Mesenchymal stem cell (in vitro differentiated cells and primary cell): ENCODE data around the gene FAM222B.
"Not testable (repeated sequence)": the region's sequence is repeated elsewhere in the genome, so short reads cannot be mapped to it uniquely, and the experiment has no call there.

Experiments
- DNase-seq: peaks from one replicate; pipeline ENCODE4 v3.0.0-alpha.2; 2013
- H2AFZ ChIP-seq: one replicate; pipeline ENCODE4 v1.6.1; 2013; ENCODE audit warnings: low read depth, mild to moderate bottlenecking, control low read depth, inconsistent platforms, low read length, moderate library complexity
- H2AK5ac ChIP-seq: 2 replicates; pipeline ENCODE4 v1.6.1; 2013; ENCODE audit warnings: low read length, moderate library complexity, mild to moderate bottlenecking, inconsistent platforms; ENCODE audit not compliant: severe bottlenecking
- H2BK120ac ChIP-seq: one replicate; pipeline ENCODE4 v1.6.1; 2013; ENCODE audit warnings: low read depth, mild to moderate bottlenecking, inconsistent platforms, low read length, moderate library complexity
- H2BK12ac ChIP-seq, 2 experiments: one replicate each; pipeline ENCODE4 v1.6.1; 2013; ENCODE audit warnings: inconsistent platforms in 2 of 2, low read length in 2 of 2, mild to moderate bottlenecking in 2 of 2, moderate library complexity in 2 of 2, control low read depth in 1 of 2
- H2BK15ac ChIP-seq: one replicate; pipeline ENCODE4 v1.6.1; 2013; ENCODE audit warnings: mild to moderate bottlenecking, low read depth, inconsistent platforms; ENCODE audit not compliant: poor library complexity, severe bottlenecking
- H2BK5ac ChIP-seq: 2 replicates; pipeline ENCODE4 v1.6.1; 2013; ENCODE audit warnings: low read depth, mild to moderate bottlenecking, low read length, control low read depth, inconsistent platforms; ENCODE audit not compliant: poor library complexity, severe bottlenecking
- H3K14ac ChIP-seq, 2 experiments: one replicate each; pipeline ENCODE4 v1.6.1; 2013; ENCODE audit warnings: inconsistent platforms in 2 of 2, low read length in 2 of 2, control low read depth in 1 of 2, mild to moderate bottlenecking in 1 of 2, moderate library complexity in 1 of 2
- H3K18ac ChIP-seq, 2 experiments: one replicate each; pipeline ENCODE4 v1.6.1; 2013; ENCODE audit warnings: inconsistent platforms in 2 of 2, low read length in 2 of 2, control low read depth in 1 of 2, low read depth in 1 of 2, mild to moderate bottlenecking in 1 of 2
- H3K23ac ChIP-seq, 2 experiments: one replicate each; pipeline ENCODE4 v1.6.1; 2013; ENCODE audit warnings: inconsistent platforms in 2 of 2, low read length in 2 of 2, mild to moderate bottlenecking in 2 of 2, moderate library complexity in 2 of 2, control low read depth in 1 of 2
- H3K27ac ChIP-seq: 2 replicates; pipeline ENCODE4 v1.5.1; 2013; ENCODE audit warnings: mild to moderate bottlenecking, moderate library complexity, low read length, control low read depth, inconsistent platforms; ENCODE audit not compliant: poor library complexity, severe bottlenecking
- H3K27me3 ChIP-seq, 2 experiments: 2 replicates each; pipeline versions ENCODE4 v1.6.1 to v1.7.0; 2013; ENCODE audit warnings: low read length in 2 of 2, mild to moderate bottlenecking in 2 of 2, moderate library complexity in 2 of 2, control low read depth in 1 of 2, inconsistent platforms in 1 of 2; ENCODE audit not compliant: control insufficient read depth in 1 of 2, insufficient read depth in 1 of 2
- H3K36me3 ChIP-seq, 2 experiments: 2 replicates each; pipeline versions ENCODE4 v1.6.1 to v1.7.0; 2013; ENCODE audit warnings: low read length in 2 of 2, control low read depth in 1 of 2, inconsistent platforms in 1 of 2, low read depth in 1 of 2, mild to moderate bottlenecking in 1 of 2; ENCODE audit not compliant: insufficient read depth in 2 of 2, control insufficient read depth in 1 of 2
- H3K4ac ChIP-seq, 2 experiments: one replicate each; pipeline ENCODE4 v1.6.1; 2013; ENCODE audit warnings: inconsistent platforms in 2 of 2, low read length in 2 of 2, mild to moderate bottlenecking in 2 of 2, moderate library complexity in 2 of 2, control low read depth in 1 of 2, low read depth in 1 of 2
- H3K4me1 ChIP-seq: 2 replicates; pipeline ENCODE4 v1.6.1; 2013; ENCODE audit warnings: low read depth, low read length, control low read depth; ENCODE audit not compliant: control insufficient read depth, insufficient read depth
- H3K4me2 ChIP-seq: 2 replicates; pipeline ENCODE4 v1.6.1; 2013; ENCODE audit warnings: low read length, mild to moderate bottlenecking, inconsistent platforms; ENCODE audit not compliant: poor library complexity, severe bottlenecking
- H3K4me3 ChIP-seq, 2 experiments: 2 replicates each; pipeline versions ENCODE4 v1.5.1 to v1.7.0; 2013; ENCODE audit warnings: low read length in 2 of 2, mild to moderate bottlenecking in 2 of 2, control low read depth in 1 of 2, low read depth in 1 of 2; ENCODE audit not compliant: insufficient read depth in 1 of 2
- H3K79me1 ChIP-seq: replicated peaks from 2 replicates; pipeline ENCODE4 v1.6.1; 2013; ENCODE audit warnings: mild to moderate bottlenecking, control low read depth, low read length, inconsistent platforms; ENCODE audit not compliant: poor library complexity, severe bottlenecking
- H3K9ac ChIP-seq: 2 replicates; pipeline ENCODE4 v1.7.0; 2013; ENCODE audit warnings: mild to moderate bottlenecking, low read length, moderate library complexity
- H3K9me3 ChIP-seq: 2 replicates; pipeline ENCODE4 v1.7.0; 2013; ENCODE audit warnings: mild to moderate bottlenecking, low read length; ENCODE audit not compliant: control insufficient read depth
- H4K8ac ChIP-seq: one replicate; pipeline ENCODE4 v1.6.1; 2013; ENCODE audit warnings: inconsistent platforms, mild to moderate bottlenecking, low read length, moderate library complexity
- H4K91ac ChIP-seq: one replicate; pipeline ENCODE4 v1.6.1; 2013; ENCODE audit warnings: mild to moderate bottlenecking, low read length, inconsistent platforms
- WGBS: methylation state at CpG from one replicate; pipeline ENCODE4 v1.1.7; 2013; ENCODE audit warnings: mixed read lengths; 5-methylcytosine and 5-hydroxymethylcytosine counted together

FAM222B gene

GRCh38 chr17:28788100-28788499 lies 54.5 kb downstream of the FAM222B start:
- H3K4me2 ChIP-seq, result no peak overlapping the region
- no peak overlapping the region for H2BK5ac ChIP-seq

GRCh38 chr17:28783161-28783560 lies 59.4 kb downstream of the FAM222B start:
- Histone ChIP-seq H3K27ac (no peak overlapping the region), H2BK12ac (no peak overlapping the region), H2AK5ac (no peak overlapping the region), H4K91ac (no peak overlapping the region), H2BK120ac (no peak overlapping the region), H3K9me3 (no peaks in the 10 kb centered on the region), H2BK5ac (no peak overlapping the region), H2BK15ac (no peak overlapping the region), H3K4me2 (no peak overlapping the region), H3K23ac (no peak overlapping the region), H3K36me3 (peaks cover 0 to 18% of the 10 kb centered on the region in 2 experiments), H4K8ac (no peak overlapping the region), H3K18ac (no peak overlapping the region), H3K27me3 (no peaks in the 10 kb centered on the region), H3K14ac (no peak overlapping the region), H3K9ac (no peak overlapping the region), H2AFZ (no peak overlapping the region), H3K4me3 (no peak overlapping the region), H3K4ac (no peak overlapping the region), H3K79me1 (peaks cover 19% of the 10 kb centered on the region), H3K4me1 (peaks cover 2% of the 10 kb centered on the region)
- no peak for DNase-seq
- WGBS, result 95% methylated on average over 3 of the region's 3 CpGs

More at GRCh38 chr17:28788100-28788499, 54.5 kb downstream of the FAM222B start:
- Histone ChIP-seq H3K27ac (no peak overlapping the region), H2AFZ (no peak overlapping the region), H4K8ac (no peak overlapping the region), H3K9ac (no peak overlapping the region), H3K4ac (no peak overlapping the region), H3K4me3 (no peak overlapping the region), H3K79me1 (peaks cover 22% of the 10 kb centered on the region), H4K91ac (no peak overlapping the region), H3K4me1 (no peaks in the 10 kb centered on the region), H2AK5ac (no peak overlapping the region), H2BK120ac (no peak overlapping the region), H3K9me3 (no peaks in the 10 kb centered on the region), H2BK15ac (no peak overlapping the region), H3K27me3 (no peaks in the 10 kb centered on the region), H3K36me3 (peaks cover 4 to 19% of the 10 kb centered on the region in 2 experiments), H3K23ac (no peak overlapping the region), H2BK12ac (no peak overlapping the region), H3K18ac (no peak overlapping the region), H3K14ac (no peak overlapping the region)
- no peak for DNase-seq
- over 99% methylated on average over 4 of the region's 4 CpGs for WGBS

- peaks cover 18% of the 10 kb centered on the region for H3K79me1 ChIP-seq
- H3K27me3 ChIP-seq, DNase-seq, H4K91ac ChIP-seq, H4K8ac ChIP-seq, H3K14ac ChIP-seq, H3K4ac ChIP-seq, H3K9me3 ChIP-seq, H3K27ac ChIP-seq, H2BK15ac ChIP-seq, H2BK120ac ChIP-seq, H3K4me3 ChIP-seq, H3K9ac ChIP-seq, H2BK12ac ChIP-seq, H2BK5ac ChIP-seq, H3K4me1 ChIP-seq, H3K18ac ChIP-seq, H2AFZ ChIP-seq, H2AK5ac ChIP-seq, H3K36me3 ChIP-seq, H3K4me2 ChIP-seq, H3K23ac ChIP-seq: not testable (repeated sequence)
- 99% methylated on average over 5 of the region's 13 CpGs for WGBS
Observed at GRCh38 chr17:28779601-28780000, 63.0 kb downstream of the FAM222B start.

GRCh38 chr17:28777178-28777577 lies 65.4 kb downstream of the FAM222B start:
- H2AFZ ChIP-seq, result no peak overlapping the region
- H3K4me3 ChIP-seq, result no peak overlapping the region
- no peak overlapping the region for H3K27ac ChIP-seq
- H2BK120ac ChIP-seq, result no peak overlapping the region
- WGBS, result 83% methylated on average over 1 of the region's 1 CpG
- H3K4ac ChIP-seq, result no peak overlapping the region
- H3K4me1 ChIP-seq, result peaks cover 2% of the 10 kb centered on the region
- H2AK5ac ChIP-seq, result no peak overlapping the region
- H4K91ac ChIP-seq, result no peak overlapping the region
- DNase-seq, result no peak
- no peak overlapping the region for H2BK15ac ChIP-seq
- no peak overlapping the region for H4K8ac ChIP-seq
- no peak overlapping the region for H3K4me2 ChIP-seq
- H3K79me1 ChIP-seq, result peaks cover 19% of the 10 kb centered on the region
- H3K14ac ChIP-seq, result no peak overlapping the region
- no peak overlapping the region for H3K18ac ChIP-seq
- no peaks in the 10 kb centered on the region for H3K9me3 ChIP-seq
- no peak overlapping the region for H3K9ac ChIP-seq
- H2BK12ac ChIP-seq, result no peak overlapping the region
- peaks cover 0 to 12% of the 10 kb centered on the region in 2 experiments for H3K36me3 ChIP-seq
- H3K23ac ChIP-seq, result no peak overlapping the region
- no peaks in the 10 kb centered on the region for H3K27me3 ChIP-seq
- H2BK5ac ChIP-seq, result no peak overlapping the region
